Measurements from ENCODE around the gene MAPK8. TPM values are rescaled to one million over a fixed set of nuclear protein-coding genes. Genes with fewer than 3 reads are reported as not detected.
A peak's percentile ranks its signal among the peaks of the same experiment; 100 is the strongest.

Gene MAPK8
- total RNA-seq, 1 experiment from 2014 or later: 52.9 TPM

DNA sequence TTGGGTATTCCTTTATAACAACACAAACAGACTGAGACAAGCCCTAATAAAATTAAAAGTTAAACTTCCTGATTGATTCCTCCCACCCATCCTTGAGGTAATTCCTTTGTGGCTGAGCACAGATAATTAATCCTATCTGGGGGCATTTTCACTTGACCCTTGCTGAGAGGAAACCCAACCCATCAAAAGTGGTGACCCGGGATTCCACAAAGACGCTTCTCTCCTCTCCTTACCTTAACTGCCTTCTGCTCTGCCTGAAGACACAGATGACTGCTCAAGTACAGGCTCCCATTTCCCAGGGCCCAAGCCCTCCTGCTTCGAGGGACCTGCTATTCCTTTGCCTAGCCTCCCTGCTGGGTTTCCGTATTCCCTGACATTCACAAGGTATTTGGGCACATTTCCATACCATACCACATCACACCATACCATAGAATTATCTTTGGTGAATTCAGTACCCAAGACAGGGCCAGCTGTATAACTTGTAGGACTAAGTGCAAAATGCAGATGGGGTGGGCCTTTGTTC lies 9.8 kb upstream of the MAPK8 start:
- no peaks in the 10 kb centered on the region for H3K9me3 Mint-ChIP-seq
- ChIA-PET POLR2A (no interaction called here), CTCF (no interaction called here)
- H3K36me3 Mint-ChIP-seq: no peaks in the 10 kb centered on the region
- no peak for DNase-seq (ENCODE audit: low spot score)
- no peak overlapping the region for H3K27ac Mint-ChIP-seq
- no peaks in the 10 kb centered on the region; the same call in none of the 2 replicates for H3K27me3 Mint-ChIP-seq (ENCODE audit: low read depth)
- no peak overlapping the region for H3K4me3 Mint-ChIP-seq
- peak; percentile 59 for ATAC-seq
- peaks cover 9% of the 10 kb centered on the region for H3K4me1 Mint-ChIP-seq
- TF ChIP-seq CREM (CRISPR knock-in tag; IDR thresholded peaks at IDR 0.05): no peak

DNA sequence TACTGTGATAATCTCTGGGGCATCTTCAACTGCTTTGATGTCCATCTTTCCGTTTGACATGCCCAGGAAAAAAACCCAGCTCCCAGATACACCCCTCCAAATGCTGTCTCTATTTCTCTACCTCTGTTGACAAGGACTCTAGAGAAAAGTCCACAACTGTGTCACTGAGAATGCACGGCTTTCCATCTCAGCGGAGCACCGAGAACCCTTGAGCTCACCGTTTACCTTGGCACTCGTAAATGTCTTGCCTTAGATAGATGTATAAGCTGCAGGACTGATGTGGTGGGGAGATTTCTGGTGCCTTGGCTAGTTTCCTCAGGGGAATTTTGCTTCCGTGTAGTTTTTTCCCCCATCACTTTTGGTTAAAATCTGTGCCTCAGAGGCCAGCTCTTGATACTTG lies 7.4 kb upstream of the MAPK8 start:
- CTCF ChIA-PET: interaction anchor here (2.4 kb wide), 1 partner anchor 9 kb away, joined by 18 read pairs; no protein-coding TSS in a partner anchor

More for the DNA sequence above, 7.4 kb upstream of the MAPK8 start:
- no peaks in the 10 kb centered on the region for H3K36me3 Mint-ChIP-seq
- peaks cover 4% of the 10 kb centered on the region for H3K27me3 Mint-ChIP-seq (ENCODE audit: low read depth)
- ATAC-seq: no peak
- no peak overlapping the region for H3K4me3 Mint-ChIP-seq
- POLR2A ChIA-PET: no interaction called here
- H3K4me1 Mint-ChIP-seq: peaks cover 9% of the 10 kb centered on the region
- H3K27ac Mint-ChIP-seq: no peak overlapping the region
- DNase-seq (ENCODE audit: low spot score): no peak
- no peaks in the 10 kb centered on the region for H3K9me3 Mint-ChIP-seq
- TF ChIP-seq, protein P1, sequence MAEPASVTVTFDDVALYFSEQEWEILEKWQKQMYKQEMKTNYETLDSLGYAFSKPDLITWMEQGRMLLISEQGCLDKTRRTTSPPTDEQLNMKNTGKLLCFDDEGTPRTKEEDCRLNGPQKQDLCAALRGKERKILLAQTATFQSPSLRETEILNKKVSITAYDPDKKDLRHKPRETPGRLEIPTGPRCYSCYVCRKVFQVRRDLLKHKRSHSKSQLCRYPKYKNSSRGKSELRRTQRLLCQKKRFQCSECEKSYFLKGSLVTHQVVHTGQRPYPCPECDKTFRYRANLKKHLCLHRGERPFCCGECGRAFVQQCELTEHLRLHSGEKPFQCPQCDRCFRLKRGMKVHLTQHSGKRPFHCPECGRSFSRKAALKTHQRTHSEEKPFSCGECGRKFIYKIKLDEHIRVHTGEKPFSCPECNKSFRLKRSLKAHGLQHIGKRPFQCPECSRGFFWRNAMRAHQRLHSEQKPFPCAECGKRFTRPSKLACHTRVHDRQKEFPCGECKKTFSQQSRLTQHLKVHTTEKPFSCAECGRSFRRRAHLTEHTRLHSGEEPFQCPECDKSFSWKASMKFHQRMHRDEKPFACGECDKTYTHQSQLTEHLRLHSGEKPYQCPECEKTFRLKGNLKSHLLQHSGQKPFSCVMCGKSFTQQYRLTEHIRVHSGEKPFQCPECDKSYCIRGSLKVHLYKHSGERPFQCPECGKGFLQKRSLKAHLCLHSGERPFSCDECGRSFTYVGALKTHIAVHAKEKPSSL (CRISPR knock-in tag; conservative IDR thresholded peaks at IDR 0.05): no peak
- no peak for TF ChIP-seq ZNF317 (CRISPR knock-in tag; IDR thresholded peaks at IDR 0.05; ENCODE audit: borderline replicate concordance, low read depth)
- TF ChIP-seq ZNF232 (CRISPR knock-in tag; IDR thresholded peaks at IDR 0.05): no peak
- no peak for TF ChIP-seq RORB (CRISPR knock-in tag; IDR thresholded peaks at IDR 0.05)
- no peak for TF ChIP-seq JAZF1 (CRISPR knock-in tag; IDR thresholded peaks at IDR 0.05)
- TF ChIP-seq, protein P2, sequence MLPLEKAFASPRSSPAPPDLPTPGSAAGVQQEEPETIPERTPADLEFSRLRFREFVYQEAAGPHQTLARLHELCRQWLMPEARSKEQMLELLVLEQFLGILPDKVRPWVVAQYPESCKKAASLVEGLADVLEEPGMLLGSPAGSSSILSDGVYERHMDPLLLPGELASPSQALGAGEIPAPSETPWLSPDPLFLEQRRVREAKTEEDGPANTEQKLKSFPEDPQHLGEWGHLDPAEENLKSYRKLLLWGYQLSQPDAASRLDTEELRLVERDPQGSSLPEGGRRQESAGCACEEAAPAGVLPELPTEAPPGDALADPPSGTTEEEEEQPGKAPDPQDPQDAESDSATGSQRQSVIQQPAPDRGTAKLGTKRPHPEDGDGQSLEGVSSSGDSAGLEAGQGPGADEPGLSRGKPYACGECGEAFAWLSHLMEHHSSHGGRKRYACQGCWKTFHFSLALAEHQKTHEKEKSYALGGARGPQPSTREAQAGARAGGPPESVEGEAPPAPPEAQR (CRISPR knock-in tag; IDR thresholded peaks at IDR 0.05): no peak
- no peak for TF ChIP-seq ZNF263 (CRISPR knock-in tag; IDR thresholded peaks at IDR 0.05; ENCODE audit: low read depth)
- TF ChIP-seq, protein P3, sequence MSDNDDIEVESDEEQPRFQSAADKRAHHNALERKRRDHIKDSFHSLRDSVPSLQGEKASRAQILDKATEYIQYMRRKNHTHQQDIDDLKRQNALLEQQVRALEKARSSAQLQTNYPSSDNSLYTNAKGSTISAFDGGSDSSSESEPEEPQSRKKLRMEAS (CRISPR knock-in tag; IDR thresholded peaks at IDR 0.05): no peak
- no peak for TF ChIP-seq ZNF219 (CRISPR knock-in tag; IDR thresholded peaks at IDR 0.05; ENCODE audit: borderline replicate concordance)
- TF ChIP-seq CBFB (CRISPR knock-in tag; IDR thresholded peaks at IDR 0.05; ENCODE audit: low read depth): no peak
- TF ChIP-seq NR3C1 (CRISPR knock-in tag; conservative IDR thresholded peaks at IDR 0.05; ENCODE audit: low read depth): no peak
- TF ChIP-seq IRF2 (CRISPR knock-in tag; IDR thresholded peaks at IDR 0.05; ENCODE audit: borderline replicate concordance, low read depth): no peak
- TF ChIP-seq, protein P4, sequence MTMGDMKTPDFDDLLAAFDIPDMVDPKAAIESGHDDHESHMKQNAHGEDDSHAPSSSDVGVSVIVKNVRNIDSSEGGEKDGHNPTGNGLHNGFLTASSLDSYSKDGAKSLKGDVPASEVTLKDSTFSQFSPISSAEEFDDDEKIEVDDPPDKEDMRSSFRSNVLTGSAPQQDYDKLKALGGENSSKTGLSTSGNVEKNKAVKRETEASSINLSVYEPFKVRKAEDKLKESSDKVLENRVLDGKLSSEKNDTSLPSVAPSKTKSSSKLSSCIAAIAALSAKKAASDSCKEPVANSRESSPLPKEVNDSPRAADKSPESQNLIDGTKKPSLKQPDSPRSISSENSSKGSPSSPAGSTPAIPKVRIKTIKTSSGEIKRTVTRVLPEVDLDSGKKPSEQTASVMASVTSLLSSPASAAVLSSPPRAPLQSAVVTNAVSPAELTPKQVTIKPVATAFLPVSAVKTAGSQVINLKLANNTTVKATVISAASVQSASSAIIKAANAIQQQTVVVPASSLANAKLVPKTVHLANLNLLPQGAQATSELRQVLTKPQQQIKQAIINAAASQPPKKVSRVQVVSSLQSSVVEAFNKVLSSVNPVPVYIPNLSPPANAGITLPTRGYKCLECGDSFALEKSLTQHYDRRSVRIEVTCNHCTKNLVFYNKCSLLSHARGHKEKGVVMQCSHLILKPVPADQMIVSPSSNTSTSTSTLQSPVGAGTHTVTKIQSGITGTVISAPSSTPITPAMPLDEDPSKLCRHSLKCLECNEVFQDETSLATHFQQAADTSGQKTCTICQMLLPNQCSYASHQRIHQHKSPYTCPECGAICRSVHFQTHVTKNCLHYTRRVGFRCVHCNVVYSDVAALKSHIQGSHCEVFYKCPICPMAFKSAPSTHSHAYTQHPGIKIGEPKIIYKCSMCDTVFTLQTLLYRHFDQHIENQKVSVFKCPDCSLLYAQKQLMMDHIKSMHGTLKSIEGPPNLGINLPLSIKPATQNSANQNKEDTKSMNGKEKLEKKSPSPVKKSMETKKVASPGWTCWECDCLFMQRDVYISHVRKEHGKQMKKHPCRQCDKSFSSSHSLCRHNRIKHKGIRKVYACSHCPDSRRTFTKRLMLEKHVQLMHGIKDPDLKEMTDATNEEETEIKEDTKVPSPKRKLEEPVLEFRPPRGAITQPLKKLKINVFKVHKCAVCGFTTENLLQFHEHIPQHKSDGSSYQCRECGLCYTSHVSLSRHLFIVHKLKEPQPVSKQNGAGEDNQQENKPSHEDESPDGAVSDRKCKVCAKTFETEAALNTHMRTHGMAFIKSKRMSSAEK (CRISPR knock-in tag; IDR thresholded peaks at IDR 0.05; ENCODE audit: borderline replicate concordance): no peak
- TF ChIP-seq SMAD4 (CRISPR knock-in tag; IDR thresholded peaks at IDR 0.05): no peak
- TF ChIP-seq GRHL2 (CRISPR knock-in tag; IDR thresholded peaks at IDR 0.05; ENCODE audit: insufficient replicate concordance, severe bottlenecking): no peak
- TF ChIP-seq, protein P5, sequence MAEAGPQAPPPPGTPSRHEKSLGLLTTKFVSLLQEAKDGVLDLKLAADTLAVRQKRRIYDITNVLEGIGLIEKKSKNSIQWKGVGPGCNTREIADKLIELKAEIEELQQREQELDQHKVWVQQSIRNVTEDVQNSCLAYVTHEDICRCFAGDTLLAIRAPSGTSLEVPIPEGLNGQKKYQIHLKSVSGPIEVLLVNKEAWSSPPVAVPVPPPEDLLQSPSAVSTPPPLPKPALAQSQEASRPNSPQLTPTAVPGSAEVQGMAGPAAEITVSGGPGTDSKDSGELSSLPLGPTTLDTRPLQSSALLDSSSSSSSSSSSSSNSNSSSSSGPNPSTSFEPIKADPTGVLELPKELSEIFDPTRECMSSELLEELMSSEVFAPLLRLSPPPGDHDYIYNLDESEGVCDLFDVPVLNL (CRISPR knock-in tag; IDR thresholded peaks at IDR 0.05; ENCODE audit: borderline replicate concordance, low read depth): no peak
